ENCODE measurements around the gene DCD.

- TF ChIP-seq CTCF (IDR thresholded peaks at IDR 0.05 in 2 of 3, conservative IDR thresholded peaks at IDR 0.05 in 1 of 3; ENCODE audit: insufficient read depth in 2 of 3, low read depth in 1 of 3, low read length in 3 of 3) = no peak
- no peak for TF ChIP-seq ELK3 (CRISPR knock-in tag; IDR thresholded peaks at IDR 0.05)
- no peak for TF ChIP-seq GABPA (tag; conservative IDR thresholded peaks at IDR 0.05; ENCODE audit: low read depth)
Measured at GRCh38 chr12:54660320-54660962, 12.3 kb upstream of the DCD start.
